HepG2 (cell line): ENCODE results near the gene TCTN2. TPM values are rescaled to one million over a fixed set of nuclear protein-coding genes. Genes with fewer than 3 reads are reported as not detected.

Source experiments
- ATAC-seq: fragments of 200-7000 bp; cut with Tn5 transposase; 3 replicates; pipeline ENCODE4 v1.9.1; 2020; ENCODE audit warnings: mild to moderate bottlenecking, moderate library complexity
- BruUV-seq: library from RNA; stranded (reverse); fragments of 400-500 nt; replicated peaks from 2 replicates; lab custom pipeline; 2021; lab: Mats Ljungman, UMichigan
- CTCF ChIA-PET: fragments of 300-600 bp; formaldehyde crosslinking; extraction: SDS; loops from one replicate; lab custom pipeline; 2021; ENCODE audit warnings: low total read pairs, inconsistent platforms, low intra/inter-chr PET ratio; lab: Yijun Ruan, JAX
- POLR2A ChIA-PET: fragments of 350-600 bp; sonication (Branson Sonifier 250); formaldehyde crosslinking; loops from one replicate; lab custom pipeline; 2020; ENCODE audit warnings: antibody characterized with exemption, inconsistent platforms; lab: Yijun Ruan, JAX
- DNase-seq: peaks from one replicate; pipeline ENCODE4 v3.0.0-alpha.2; 2015; ENCODE audit warnings: low spot score
- FAIRE-seq: peaks from 3 replicates; lab custom pipeline; 2011; peaks lifted over from hg19 to GRCh38; lab: Jason Lieb, UNC
- H2AFZ ChIP-seq: one replicate; pipeline ENCODE4 v1.6.1; 2011; ENCODE audit warnings: low read length, inconsistent platforms
- H3K27ac ChIP-seq: fragments of 300-600 bp; 3 replicates; pipeline ENCODE4 v1.8.0; 2011; ENCODE audit warnings: mixed run types, mild to moderate bottlenecking, mixed read lengths, low read length, inconsistent platforms; ENCODE audit not compliant: insufficient read depth; ENCODE audit errors: extremely low read length
- H3K27me3 ChIP-seq, 2 experiments: fragments of 200-600 bp in 1 of 2; 2 replicates in 1 of 2; 3 replicates in 1 of 2; pipeline versions ENCODE4 v1.6.0 to v1.8.0; 2011; ENCODE audit warnings: low read length in 2 of 2, mild to moderate bottlenecking in 2 of 2, moderate library complexity in 2 of 2, inconsistent platforms in 1 of 2; ENCODE audit not compliant: insufficient read depth in 2 of 2, control insufficient read depth in 1 of 2
- H3K36me3 ChIP-seq, 2 experiments: fragments of 200-600 bp in 1 of 2; replicated peaks in 1 of 2; 2 replicates in 1 of 2; 3 replicates in 1 of 2; pipeline versions ENCODE4 v1.5.1 to v1.8.0; 2011; ENCODE audit warnings: low read length in 2 of 2, inconsistent platforms in 1 of 2; ENCODE audit not compliant: insufficient read depth in 2 of 2, control insufficient read depth in 1 of 2
- H3K4me1 ChIP-seq: 2 replicates; pipeline ENCODE4 v1.5.1; 2012; ENCODE audit warnings: low read length, inconsistent platforms; ENCODE audit not compliant: insufficient read depth
- H3K4me2 ChIP-seq: 2 replicates; pipeline ENCODE4 v1.6.0; 2011; ENCODE audit warnings: low read depth, low read length, inconsistent platforms
- H3K4me3 ChIP-seq, 3 experiments: fragments of 200-600 bp in 1 of 3; sonication (generic), shearing (Covaris generic) in 1 of 3; replicated peaks in 1 of 3; 2 replicates each; pipeline ENCODE4 v1.5.1; 2011 to 2016; ENCODE audit warnings: low read length in 3 of 3, inconsistent platforms in 2 of 3, low read depth in 2 of 3, mild to moderate bottlenecking in 2 of 3, control low read depth in 1 of 3, mixed read lengths in 1 of 3; ENCODE audit not compliant: insufficient read depth in 1 of 3
- H3K79me2 ChIP-seq: one replicate; pipeline ENCODE4 v1.6.1; 2011; ENCODE audit warnings: low read length, inconsistent platforms; ENCODE audit not compliant: insufficient read depth
- H3K9ac ChIP-seq: 2 replicates; pipeline ENCODE4 v1.6.0; 2011; ENCODE audit warnings: mild to moderate bottlenecking, low read depth, low read length, inconsistent platforms; ENCODE audit not compliant: insufficient read depth
- H3K9me3 ChIP-seq: 2 replicates; pipeline ENCODE4 v1.5.1; 2012; ENCODE audit warnings: mild to moderate bottlenecking, low read length
- H4K20me1 ChIP-seq: 2 replicates; pipeline ENCODE4 v1.6.0; 2011; ENCODE audit warnings: inconsistent platforms, mild to moderate bottlenecking, low read length, moderate library complexity; ENCODE audit not compliant: insufficient read depth
- CENPBD1 ChIP-seq: sonication (generic); formaldehyde crosslinking; IDR thresholded peaks from 2 replicates; pipeline ENCODE4 v1.8.0; 2022; ENCODE audit warnings: missing genetic modification reagents, low read depth, mild to moderate bottlenecking, borderline replicate concordance
- GTF2F1 ChIP-seq: fragments of 150-350 bp; IDR thresholded peaks from 2 replicates; pipeline ENCODE4 v1.6.1; 2014; ENCODE audit warnings: low read length
- ISX ChIP-seq: sonication (generic); formaldehyde crosslinking; conservative IDR thresholded peaks from 2 replicates; pipeline ENCODE4 v1.5.0; 2020; ENCODE audit warnings: missing genetic modification reagents
- MTA1 ChIP-seq: sonication (generic); formaldehyde crosslinking; IDR thresholded peaks from 2 replicates; pipeline ENCODE4 v1.4.0; 2020; ENCODE audit warnings: missing genetic modification reagents, mild to moderate bottlenecking, borderline replicate concordance
- SCMH1 ChIP-seq: sonication (generic); formaldehyde crosslinking; IDR thresholded peaks from 2 replicates; pipeline ENCODE4 v1.9.0; 2021; ENCODE audit warnings: missing genetic modification reagents, mild to moderate bottlenecking, borderline replicate concordance
- SMC3 ChIP-seq: IDR thresholded peaks from 2 replicates; pipeline ENCODE4 v1.6.1; 2011; ENCODE audit warnings: low read length, improper control_type of control experiment
- ZBTB25 ChIP-seq: IDR thresholded peaks from 2 replicates; pipeline ENCODE4 v1.6.1; 2018; ENCODE audit warnings: missing genetic modification reagents
- ZBTB3 ChIP-seq: sonication (generic); formaldehyde crosslinking; IDR thresholded peaks from 2 replicates; pipeline ENCODE4 v1.4.0; 2020; ENCODE audit warnings: low read depth, mild to moderate bottlenecking, moderate library complexity, missing genetic modification reagents, borderline replicate concordance
- ZNF354B ChIP-seq: sonication (generic); formaldehyde crosslinking; IDR thresholded peaks from 2 replicates; pipeline ENCODE4 v1.8.0; 2022; ENCODE audit warnings: mild to moderate bottlenecking, missing genetic modification reagents
- ZNF841 ChIP-seq: sonication (generic); formaldehyde crosslinking; IDR thresholded peaks from 2 replicates; pipeline ENCODE4 v1.8.1; 2023; ENCODE audit warnings: missing genetic modification reagents, borderline replicate concordance
- ZUFSP ChIP-seq: sonication (generic); formaldehyde crosslinking; IDR thresholded peaks from 2 replicates; pipeline ENCODE4 v1.9.0; 2021; ENCODE audit warnings: missing genetic modification reagents, mild to moderate bottlenecking, borderline replicate concordance
- ZXDC ChIP-seq: sonication (generic); formaldehyde crosslinking; IDR thresholded peaks from 2 replicates; pipeline ENCODE4 v1.5.0; 2020; ENCODE audit warnings: mild to moderate bottlenecking, missing genetic modification reagents
- WGBS: methylation state at CpG from one replicate; pipeline ENCODE4 v1.1.6; 2017; ENCODE audit warnings: low lambda C conversion rate; 5-methylcytosine and 5-hydroxymethylcytosine counted together
- in situ Hi-C: cut with HindIII; loops from 2 replicates; pipeline ENCODE4 v1.10.0; 2017; ENCODE audit warnings: low pct_unique_long_range_greater_than_20kb; ENCODE audit not compliant: extremely low pct_ligation_motif_present
- intact Hi-C: fragments of 100-400 bp; cut with micrococcal nuclease; formaldehyde crosslinking; loops from one replicate; pipeline ENCODE4 v1.10.0; 2022; ENCODE audit not compliant: unreplicated experiment
- polyA plus RNA-seq, 8 experiments: library from polyadenylated mRNA; depleted of rRNA in 3 of 8; stranded (reverse) in 7 of 8; unstranded in 1 of 8; fragments of >200 nt; fragmentation: Illumina TruSeq in 4 of 8; extraction: Trizol in 4 of 8; gene quantifications; 2 replicates each; pipeline versions ENCODE4 v1.2.1 to v1.2.3, GENCODE V29; 2011 to 2016; ENCODE audit warnings: low read depth in 4 of 8, missing spikeins in 1 of 8, mixed read lengths in 1 of 8; ENCODE audit not compliant: insufficient read depth in 1 of 8
- total RNA-seq, 5 experiments: library from RNA; depleted of rRNA; stranded (reverse); fragments of >200 nt; fragmentation: Illumina TruSeq; extraction: Trizol; gene quantifications; 2 replicates each; pipeline ENCODE4 v1.2.3, GENCODE V29; 2016; ENCODE audit warnings: low read depth in 1 of 5

Gene TCTN2
- total and polyA plus RNA-seq, 2 of the 13 experiments (the other 11 are each of a cell fraction or from before 2014, with no cell fraction given), result 5.0 to 8.1 TPM

- DNase-seq (no peak), ATAC-seq (no peak), FAIRE-seq (no peak)
- Histone ChIP-seq H3K4me2 (no peak overlapping the region), H3K79me2 (no peaks in the 10 kb centered on the region), H3K36me3 (peaks cover 20 to 72% of the 10 kb centered on the region in 2 experiments), H3K4me1 (no peaks in the 10 kb centered on the region), H2AFZ (no peak overlapping the region), H3K4me3 (no peak overlapping the region), H3K27me3 (no peaks in the 10 kb centered on the region), H4K20me1 (no peaks in the 10 kb centered on the region), H3K9ac (no peak overlapping the region), H3K9me3 (no peaks in the 10 kb centered on the region), H3K27ac (no peak overlapping the region)
- BruUV-seq, result no TSS peak
- POLR2A ChIA-PET, result no interaction called here
- intact Hi-C loops (no loop called here), in situ Hi-C loops (no loop called here)
- CTCF ChIA-PET, result no interaction called here
- no peak for TF ChIP-seq ZNF841 (CRISPR knock-in tag)
- TF ChIP-seq ZBTB25 (CRISPR knock-in tag), result no peak
- TF ChIP-seq MTA1 (CRISPR knock-in tag), result no peak
- no peak for TF ChIP-seq ISX (CRISPR knock-in tag)
- no peak for TF ChIP-seq ZUFSP
- no peak for TF ChIP-seq ZNF354B (CRISPR knock-in tag)
- TF ChIP-seq ZBTB3 (CRISPR knock-in tag), result no peak
- no peak for TF ChIP-seq ZXDC (CRISPR knock-in tag)
- TF ChIP-seq SCMH1 (CRISPR knock-in tag), result no peak
- no peak for TF ChIP-seq SMC3
- TF ChIP-seq CENPBD1, result no peak
- no peak for TF ChIP-seq GTF2F1
- WGBS, result 98% methylated on average over 5 of the region's 5 CpGs
Measured at GRCh38 chr12:123648401-123648800, 22.5 kb upstream of the TCTN2 start.
